Measurements from ENCODE around the gene C16orf54.
"Not testable (repeated sequence)": the region's sequence is repeated elsewhere in the genome, so short reads cannot be mapped to it uniquely, and the experiment has no call there.

C16orf54 gene

DNA sequence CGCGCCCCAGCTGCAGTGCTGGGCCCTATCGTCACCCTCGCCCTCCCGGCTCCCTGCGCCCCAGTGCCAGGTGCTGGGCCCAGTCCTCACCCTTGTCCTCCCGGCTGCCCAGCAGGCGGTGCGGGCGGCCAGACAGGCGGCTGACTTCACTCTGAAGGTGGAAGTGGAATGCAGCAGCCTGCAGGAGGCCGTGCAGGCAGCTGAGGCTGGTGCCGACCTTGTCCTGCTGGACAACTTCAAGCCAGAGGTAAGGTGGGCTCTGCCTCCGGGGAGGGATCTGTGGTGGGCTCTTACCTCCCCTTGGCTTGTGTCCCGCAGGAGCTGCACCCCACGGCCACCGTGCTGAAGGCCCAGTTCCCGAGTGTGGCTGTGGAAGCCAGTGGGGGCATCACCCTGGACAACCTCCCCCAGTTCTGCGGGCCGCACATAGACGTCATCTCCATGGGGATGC is 48.9 kb downstream of the C16orf54 start:
- Histone ChIP-seq H3K27me3 (ENCODE audit: low read depth, low read length) (no peaks in the 10 kb centered on the region), H3K79me2 (ENCODE audit: low read length) (no peaks in the 10 kb centered on the region), H2AFZ (ENCODE audit: low read depth, low read length) (no peak overlapping the region), H3K4me2 (ENCODE audit: low read length) (no peak overlapping the region), H3K9me3 (ENCODE audit: insufficient read depth, low read length) (peaks cover 3% of the 10 kb centered on the region; the same call in 1 of the 2 replicates), H3K27ac (ENCODE audit: low read length) (no peak overlapping the region), H3K4me3 (ENCODE audit: low read length) (no peak overlapping the region), H3K36me3 (replicated peaks; ENCODE audit: low read depth, low read length) (peaks cover 4% of the 10 kb centered on the region), H3K9ac (ENCODE audit: low read length) (no peak overlapping the region), H3K4me1 (ENCODE audit: low read length) (peaks cover 24% of the 10 kb centered on the region), H4K20me1 (ENCODE audit: insufficient read depth, low read length) (peaks cover 5% of the 10 kb centered on the region; the same call in 1 of the 2 replicates)
- TF ChIP-seq, protein P1, sequence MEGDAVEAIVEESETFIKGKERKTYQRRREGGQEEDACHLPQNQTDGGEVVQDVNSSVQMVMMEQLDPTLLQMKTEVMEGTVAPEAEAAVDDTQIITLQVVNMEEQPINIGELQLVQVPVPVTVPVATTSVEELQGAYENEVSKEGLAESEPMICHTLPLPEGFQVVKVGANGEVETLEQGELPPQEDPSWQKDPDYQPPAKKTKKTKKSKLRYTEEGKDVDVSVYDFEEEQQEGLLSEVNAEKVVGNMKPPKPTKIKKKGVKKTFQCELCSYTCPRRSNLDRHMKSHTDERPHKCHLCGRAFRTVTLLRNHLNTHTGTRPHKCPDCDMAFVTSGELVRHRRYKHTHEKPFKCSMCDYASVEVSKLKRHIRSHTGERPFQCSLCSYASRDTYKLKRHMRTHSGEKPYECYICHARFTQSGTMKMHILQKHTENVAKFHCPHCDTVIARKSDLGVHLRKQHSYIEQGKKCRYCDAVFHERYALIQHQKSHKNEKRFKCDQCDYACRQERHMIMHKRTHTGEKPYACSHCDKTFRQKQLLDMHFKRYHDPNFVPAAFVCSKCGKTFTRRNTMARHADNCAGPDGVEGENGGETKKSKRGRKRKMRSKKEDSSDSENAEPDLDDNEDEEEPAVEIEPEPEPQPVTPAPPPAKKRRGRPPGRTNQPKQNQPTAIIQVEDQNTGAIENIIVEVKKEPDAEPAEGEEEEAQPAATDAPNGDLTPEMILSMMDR (IDR thresholded peaks at IDR 0.05; ENCODE audit: low read depth, low read length) = no peak
- no peak for TF ChIP-seq EZH2phosphoT487 (IDR thresholded peaks at IDR 0.05; ENCODE audit: low read depth)

- not testable (repeated sequence) for H3K27ac ChIP-seq (ENCODE audit: low read length); H3K79me2 ChIP-seq (ENCODE audit: low read length); H4K20me1 ChIP-seq (ENCODE audit: insufficient read depth, low read length); H3K27me3 ChIP-seq (ENCODE audit: low read depth, low read length); H3K9me3 ChIP-seq (ENCODE audit: insufficient read depth, low read length); H3K4me2 ChIP-seq (ENCODE audit: low read length); H3K36me3 ChIP-seq (replicated peaks; ENCODE audit: low read depth, low read length); H2AFZ ChIP-seq (ENCODE audit: low read depth, low read length); H3K4me3 ChIP-seq (ENCODE audit: low read length); H3K9ac ChIP-seq (ENCODE audit: low read length)
- H3K4me1 ChIP-seq (ENCODE audit: low read length) = peaks cover 18% of the 10 kb centered on the region
Measured at GRCh38 chr16:29695675-29696074, 50.1 kb downstream of the C16orf54 start.

DNA sequence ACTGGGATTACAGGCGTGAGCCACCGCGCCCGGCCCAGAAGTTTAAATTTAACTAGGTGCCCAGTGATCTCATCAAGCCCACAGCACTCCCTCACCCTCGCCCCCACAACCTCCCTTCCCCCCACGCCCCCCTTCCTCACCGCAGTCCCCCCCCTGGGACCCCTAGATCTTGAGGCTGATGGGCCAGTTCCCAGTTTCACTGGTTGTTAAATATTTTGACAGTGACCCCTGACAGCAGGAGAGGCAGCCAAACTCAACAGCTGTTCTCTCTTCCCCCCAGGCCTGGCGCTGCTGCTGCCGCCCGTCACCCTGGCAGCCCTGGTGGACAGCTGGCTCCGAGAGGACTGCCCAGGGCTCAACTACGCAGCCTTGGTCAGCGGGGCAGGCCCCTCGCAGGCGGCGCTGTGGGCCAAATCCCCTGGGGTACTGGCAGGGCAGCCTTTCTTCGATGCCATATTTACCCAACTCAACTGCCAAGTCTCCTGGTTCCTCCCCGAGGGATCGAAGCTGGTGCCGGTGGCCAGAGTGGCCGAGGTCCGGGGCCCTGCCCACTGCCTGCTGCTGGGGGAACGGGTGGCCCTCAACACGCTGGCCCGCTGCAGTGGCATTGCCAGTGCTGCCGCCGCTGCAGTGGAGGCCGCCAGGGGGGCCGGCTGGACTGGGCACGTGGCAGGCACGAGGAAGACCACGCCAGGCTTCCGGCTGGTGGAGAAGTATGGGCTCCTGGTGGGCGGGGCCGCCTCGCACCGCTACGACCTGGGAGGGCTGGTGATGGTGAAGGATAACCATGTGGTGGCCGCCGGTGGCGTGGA is 51.2 kb downstream of the C16orf54 start:
- Histone ChIP-seq H3K4me1 (ENCODE audit: low read length) (peaks cover 19% of the 10 kb centered on the region), H3K79me2 (ENCODE audit: low read length) (peaks cover 12% of the 10 kb centered on the region), H3K4me3 (ENCODE audit: low read length) (no peak overlapping the region), H4K20me1 (ENCODE audit: insufficient read depth, low read length) (peaks cover 8% of the 10 kb centered on the region), H3K36me3 (replicated peaks; ENCODE audit: low read depth, low read length) (peaks cover 5% of the 10 kb centered on the region), H2AFZ (ENCODE audit: low read depth, low read length) (no peak overlapping the region), H3K4me2 (ENCODE audit: low read length) (no peak overlapping the region), H3K27ac (ENCODE audit: low read length) (no peak overlapping the region), H3K9ac (ENCODE audit: low read length) (no peak overlapping the region), H3K9me3 (ENCODE audit: insufficient read depth, low read length) (no peaks in the 10 kb centered on the region), H3K27me3 (ENCODE audit: low read depth, low read length) (no peaks in the 10 kb centered on the region)
- TF ChIP-seq, protein P1 (IDR thresholded peaks at IDR 0.05; ENCODE audit: low read depth, low read length) = no peak
- TF ChIP-seq EZH2phosphoT487 (IDR thresholded peaks at IDR 0.05; ENCODE audit: low read depth) = no peak

- H3K27ac ChIP-seq (ENCODE audit: low read length); H4K20me1 ChIP-seq (ENCODE audit: insufficient read depth, low read length); H3K4me3 ChIP-seq (ENCODE audit: low read length); H3K27me3 ChIP-seq (ENCODE audit: low read depth, low read length); H3K36me3 ChIP-seq (replicated peaks; ENCODE audit: low read depth, low read length); H3K9ac ChIP-seq (ENCODE audit: low read length); H2AFZ ChIP-seq (ENCODE audit: low read depth, low read length); H3K4me2 ChIP-seq (ENCODE audit: low read length); H3K9me3 ChIP-seq (ENCODE audit: insufficient read depth, low read length): not testable (repeated sequence)
- Histone ChIP-seq H3K79me2 (ENCODE audit: low read length) (peaks cover 13% of the 10 kb centered on the region), H3K4me1 (ENCODE audit: low read length) (peaks cover 32% of the 10 kb centered on the region)
Measured at GRCh38 chr16:29692606-29693005, 53.2 kb downstream of the C16orf54 start.

Measured in OCI-LY3 (cell line).